ENCODE results near the gene HIGD1B.

Gene HIGD1B

GRCh38 chr17:44880062-44880461, 32.4 kb downstream of the HIGD1B start:
- Histone ChIP-seq H3K4me1 (ENCODE audit: control insufficient read depth in 1 of 2, insufficient read depth in 2 of 2, low read length in 2 of 2) (no peaks in the 10 kb centered on the region), H3K4me3 (ENCODE audit: low read depth in 1 of 2, low read length in 2 of 2) (no peak overlapping the region), H3K27ac (ENCODE audit: low read length) (no peak overlapping the region), H3K9me3 (ENCODE audit: control insufficient read depth in 1 of 2, low read length in 2 of 2) (no peaks in the 10 kb centered on the region), H3K27me3 (ENCODE audit: low read depth, low read length) (no peaks in the 10 kb centered on the region), H3K36me3 (ENCODE audit: control insufficient read depth in 1 of 2, insufficient read depth in 2 of 2, low read length in 2 of 2) (peaks cover 53 to 72% of the 10 kb centered on the region in 2 donors)

- Histone ChIP-seq H3K4me1 (ENCODE audit: control insufficient read depth in 1 of 2, insufficient read depth in 2 of 2, low read length in 2 of 2) (no peaks in the 10 kb centered on the region), H3K36me3 (ENCODE audit: control insufficient read depth in 1 of 2, insufficient read depth in 2 of 2, low read length in 2 of 2) (peaks cover 54 to 75% of the 10 kb centered on the region in 2 donors), H3K4me3 (ENCODE audit: low read depth in 1 of 2, low read length in 2 of 2) (no peak overlapping the region), H3K27ac (ENCODE audit: low read length) (no peak overlapping the region), H3K9me3 (ENCODE audit: control insufficient read depth in 1 of 2, low read length in 2 of 2) (no peaks in the 10 kb centered on the region), H3K27me3 (ENCODE audit: low read depth, low read length) (no peaks in the 10 kb centered on the region)
Observed at GRCh38 chr17:44881145-44881544, 33.5 kb downstream of the HIGD1B start.

GRCh38 chr17:44884941-44885340, 37.3 kb downstream of the HIGD1B start:
- no peaks in the 10 kb centered on the region for H3K4me1 ChIP-seq (ENCODE audit: control insufficient read depth in 1 of 2, insufficient read depth in 2 of 2, low read length in 2 of 2)
- H3K36me3 ChIP-seq (ENCODE audit: control insufficient read depth in 1 of 2, insufficient read depth in 2 of 2, low read length in 2 of 2) = peaks cover 45 to 72% of the 10 kb centered on the region in 2 donors
- no peak overlapping the region for H3K4me3 ChIP-seq (ENCODE audit: low read depth in 1 of 2, low read length in 2 of 2)
- H3K9me3 ChIP-seq (ENCODE audit: control insufficient read depth in 1 of 2, low read length in 2 of 2) = no peaks in the 10 kb centered on the region
- no peaks in the 10 kb centered on the region for H3K27me3 ChIP-seq (ENCODE audit: low read depth, low read length)
- no peak overlapping the region for H3K27ac ChIP-seq (ENCODE audit: low read length)

GRCh38 chr17:44887016-44887415, 39.3 kb downstream of the HIGD1B start:
- peaks cover 40 to 54% of the 10 kb centered on the region in 2 donors for H3K36me3 ChIP-seq (ENCODE audit: control insufficient read depth in 1 of 2, insufficient read depth in 2 of 2, low read length in 2 of 2)
- H3K4me3 ChIP-seq (ENCODE audit: low read depth in 1 of 2, low read length in 2 of 2) = no peak overlapping the region
- no peaks in the 10 kb centered on the region for H3K27me3 ChIP-seq (ENCODE audit: low read depth, low read length)
- H3K4me1 ChIP-seq (ENCODE audit: control insufficient read depth in 1 of 2, insufficient read depth in 2 of 2, low read length in 2 of 2) = no peaks in the 10 kb centered on the region
- H3K27ac ChIP-seq (ENCODE audit: low read length) = no peak overlapping the region
- H3K9me3 ChIP-seq (ENCODE audit: control insufficient read depth in 1 of 2, low read length in 2 of 2) = no peaks in the 10 kb centered on the region

GRCh38 chr17:44887971-44888954, 40.6 kb downstream of the HIGD1B start:
- Histone ChIP-seq H3K27ac (ENCODE audit: low read length) (no peak overlapping the region), H3K36me3 (ENCODE audit: control insufficient read depth in 1 of 2, insufficient read depth in 2 of 2, low read length in 2 of 2) (peaks cover 30 to 48% of the 10 kb centered on the region in 2 donors)

GRCh38 chr17:44889003-44889402, 41.3 kb downstream of the HIGD1B start:
- Histone ChIP-seq H3K9me3 (ENCODE audit: control insufficient read depth in 1 of 2, low read length in 2 of 2) (no peaks in the 10 kb centered on the region), H3K27ac (ENCODE audit: low read length) (no peak overlapping the region), H3K36me3 (ENCODE audit: control insufficient read depth in 1 of 2, insufficient read depth in 2 of 2, low read length in 2 of 2) (peaks cover 27 to 46% of the 10 kb centered on the region in 2 donors), H3K4me1 (ENCODE audit: control insufficient read depth in 1 of 2, insufficient read depth in 2 of 2, low read length in 2 of 2) (no peaks in the 10 kb centered on the region), H3K27me3 (ENCODE audit: low read depth, low read length) (no peaks in the 10 kb centered on the region), H3K4me3 (ENCODE audit: low read depth in 1 of 2, low read length in 2 of 2) (no peak overlapping the region)

More at GRCh38 chr17:44887971-44888954, 40.6 kb downstream of the HIGD1B start:
- Histone ChIP-seq H3K4me3 (ENCODE audit: low read depth in 1 of 2, low read length in 2 of 2) (no peak overlapping the region), H3K27me3 (ENCODE audit: low read depth, low read length) (no peaks in the 10 kb centered on the region), H3K4me1 (ENCODE audit: control insufficient read depth in 1 of 2, insufficient read depth in 2 of 2, low read length in 2 of 2) (no peaks in the 10 kb centered on the region), H3K9me3 (ENCODE audit: control insufficient read depth in 1 of 2, low read length in 2 of 2) (no peaks in the 10 kb centered on the region)

GRCh38 chr17:44892250-44892649, 44.6 kb downstream of the HIGD1B start:
- H3K4me3 ChIP-seq (ENCODE audit: low read depth in 1 of 2, low read length in 2 of 2) = no peak overlapping the region
- no peaks in the 10 kb centered on the region for H3K9me3 ChIP-seq (ENCODE audit: control insufficient read depth in 1 of 2, low read length in 2 of 2)
- H3K27me3 ChIP-seq (ENCODE audit: low read depth, low read length) = no peaks in the 10 kb centered on the region
- H3K4me1 ChIP-seq (ENCODE audit: control insufficient read depth in 1 of 2, insufficient read depth in 2 of 2, low read length in 2 of 2) = peaks cover 0 to under 1% of the 10 kb centered on the region in 2 donors
- H3K27ac ChIP-seq (ENCODE audit: low read length) = no peak overlapping the region
- H3K36me3 ChIP-seq (ENCODE audit: control insufficient read depth in 1 of 2, insufficient read depth in 2 of 2, low read length in 2 of 2) = peaks cover 14 to 22% of the 10 kb centered on the region in 2 donors

- Histone ChIP-seq H3K4me1 (ENCODE audit: control insufficient read depth in 1 of 2, insufficient read depth in 2 of 2, low read length in 2 of 2) (peaks cover 0 to 14% of the 10 kb centered on the region in 2 donors), H3K9me3 (ENCODE audit: control insufficient read depth in 1 of 2, low read length in 2 of 2) (no peaks in the 10 kb centered on the region), H3K4me3 (ENCODE audit: low read depth in 1 of 2, low read length in 2 of 2) (no peak overlapping the region), H3K36me3 (ENCODE audit: control insufficient read depth in 1 of 2, insufficient read depth in 2 of 2, low read length in 2 of 2) (peaks cover 14% of the 10 kb centered on the region in 2 donors), H3K27me3 (ENCODE audit: low read depth, low read length) (no peaks in the 10 kb centered on the region), H3K27ac (ENCODE audit: low read length) (no peak overlapping the region)
Observed at GRCh38 chr17:44894642-44895041, 47.0 kb downstream of the HIGD1B start.

GRCh38 chr17:44898768-44899073, 51.0 kb downstream of the HIGD1B start:
- Histone ChIP-seq H3K4me1 (ENCODE audit: control insufficient read depth in 1 of 2, insufficient read depth in 2 of 2, low read length in 2 of 2) (peaks cover 11 to 25% of the 10 kb centered on the region in 2 donors), H3K27ac (ENCODE audit: low read length) (peak overlapping the region; percentile 95), H3K27me3 (ENCODE audit: low read depth, low read length) (no peaks in the 10 kb centered on the region), H3K4me3 (ENCODE audit: low read depth in 1 of 2, low read length in 2 of 2) (peak overlapping the region; percentile 91 to 99), H3K9me3 (ENCODE audit: control insufficient read depth in 1 of 2, low read length in 2 of 2) (no peaks in the 10 kb centered on the region), H3K36me3 (ENCODE audit: control insufficient read depth in 1 of 2, insufficient read depth in 2 of 2, low read length in 2 of 2) (peaks cover 5% of the 10 kb centered on the region in 2 donors)

- H3K27ac ChIP-seq (ENCODE audit: low read length) = peak within 1 kb of the TSS; percentile 95
- H3K27me3 ChIP-seq (ENCODE audit: low read depth, low read length) = no peaks in the 10 kb centered on the region
- peaks cover 11 to 25% of the 10 kb centered on the region in 2 donors for H3K4me1 ChIP-seq (ENCODE audit: control insufficient read depth in 1 of 2, insufficient read depth in 2 of 2, low read length in 2 of 2)
- peak within 1 kb of the TSS; percentile 91 to 99 for H3K4me3 ChIP-seq (ENCODE audit: low read depth in 1 of 2, low read length in 2 of 2)
- H3K9me3 ChIP-seq (ENCODE audit: control insufficient read depth in 1 of 2, low read length in 2 of 2) = no peaks in the 10 kb centered on the region
- peaks cover 0 to 4% of the 10 kb centered on the region in 2 donors for H3K36me3 ChIP-seq (ENCODE audit: control insufficient read depth in 1 of 2, insufficient read depth in 2 of 2, low read length in 2 of 2)
Observed at GRCh38 chr17:44899074-44899782, 51.5 kb downstream of the HIGD1B start, which contains the start of gene EFTUD2. EFTUD2 (minus strand) TSS chr17:44899445; CDS start chr17:44894521, 4,924 bp downstream.
